Stimulated activated CD4-positive, alpha-beta T cell treated with anti-CD3 and anti-CD28 coated beads, Interleukin-4, amount 100 ng/mL, for 4 hours (primary cell): ENCODE data around the gene DDR1.
"Not testable (repeated sequence)": the region's sequence is repeated elsewhere in the genome, so short reads cannot be mapped to it uniquely, and the experiment has no call there.

Experiments used
- DNase-seq, 2 experiments: peaks; one replicate each; pipeline ENCODE4 v3.0.0-alpha.2; 2020

The DDR1 gene

DNA sequence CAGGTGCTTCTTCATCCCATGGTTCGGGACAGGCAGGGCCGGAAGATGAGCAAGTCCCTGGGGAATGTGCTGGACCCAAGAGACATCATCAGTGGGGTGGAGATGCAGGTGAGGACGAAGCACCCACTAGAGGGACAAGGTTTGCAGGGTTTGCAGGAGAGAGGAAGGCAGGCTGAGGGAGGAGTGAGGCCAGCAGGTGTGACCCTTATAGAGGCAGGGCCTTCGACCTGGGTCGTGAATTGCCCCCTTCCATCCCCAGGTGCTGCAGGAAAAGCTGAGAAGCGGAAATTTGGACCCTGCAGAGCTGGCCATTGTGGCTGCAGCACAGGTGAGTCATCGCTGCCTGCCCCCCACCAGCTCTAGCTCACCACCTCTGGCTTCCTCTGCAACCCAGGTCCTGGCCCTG lies 38.1 kb downstream of the DDR1 start:
- DNase-seq, result no peak

DNA sequence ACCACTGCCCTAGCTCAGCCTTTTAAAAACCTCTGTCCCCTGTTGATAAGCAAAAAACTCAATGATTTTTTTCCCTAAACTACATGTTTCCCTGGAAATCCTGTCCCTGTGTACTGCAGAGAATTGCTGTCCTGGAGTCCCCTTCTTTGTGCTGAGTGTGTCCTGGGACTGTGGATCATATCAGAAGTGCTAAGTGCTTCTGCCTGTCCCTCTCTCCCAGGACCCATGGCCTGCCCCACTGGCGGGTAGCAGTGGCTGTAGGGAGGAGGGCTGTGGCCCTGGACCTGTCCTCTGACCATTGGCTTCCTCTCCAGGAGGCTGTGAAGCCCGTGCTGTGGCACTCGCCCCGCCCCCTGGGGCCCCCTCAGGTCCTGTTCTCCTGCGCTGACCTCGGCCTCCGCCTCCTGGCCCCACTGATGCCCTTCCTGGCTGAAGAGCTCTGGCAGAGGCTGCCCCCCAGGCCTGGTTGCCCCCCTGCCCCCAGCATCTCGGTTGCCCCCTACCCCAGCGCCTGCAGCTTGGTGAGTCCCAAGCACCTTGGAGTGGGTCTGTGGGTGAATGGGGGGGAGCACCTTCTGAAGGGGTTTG lies 39.8 kb downstream of the DDR1 start:
- DNase-seq, result not testable (repeated sequence)

DNA sequence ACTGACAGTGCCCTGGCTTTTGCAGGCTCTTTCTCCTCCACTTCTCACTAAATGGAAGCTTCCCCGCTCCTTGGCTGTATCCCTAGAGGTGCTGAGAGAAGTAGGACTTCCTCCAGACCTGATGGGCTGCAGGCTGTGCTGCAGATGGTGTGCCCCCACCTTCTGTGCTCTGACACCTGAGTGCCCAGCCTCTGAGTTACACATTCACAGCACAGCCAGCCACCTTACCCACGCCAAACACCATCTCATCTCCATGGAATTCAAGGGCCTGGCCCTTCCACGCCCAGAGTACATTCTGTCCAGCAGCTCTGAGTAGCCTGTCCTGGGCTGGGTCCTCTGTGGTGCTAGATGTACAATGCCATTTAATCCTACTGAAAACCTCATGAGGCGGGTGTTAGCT lies 42.3 kb downstream of the DDR1 start:
- no peak for DNase-seq

DNA sequence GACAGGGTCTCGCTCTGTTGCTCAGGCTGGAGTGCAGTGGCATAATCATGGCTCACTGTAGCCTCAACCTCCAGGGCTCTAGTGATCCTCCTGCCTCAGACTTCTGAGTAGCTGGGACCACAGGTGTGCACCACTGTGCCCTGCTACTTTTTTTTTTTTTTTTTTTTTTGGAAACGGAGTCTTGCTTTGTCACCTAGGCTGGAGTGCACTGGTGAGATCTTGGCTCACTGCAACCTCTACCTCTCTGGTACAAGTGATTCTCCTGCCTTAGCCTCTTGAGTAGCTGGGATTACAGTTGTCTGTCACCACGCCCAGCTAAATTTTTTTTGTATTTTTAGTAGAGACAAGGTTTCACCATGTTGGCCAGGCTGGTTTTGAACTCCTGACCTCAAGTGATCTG lies 42.8 kb downstream of the DDR1 start:
- not testable (repeated sequence) for DNase-seq

DNA sequence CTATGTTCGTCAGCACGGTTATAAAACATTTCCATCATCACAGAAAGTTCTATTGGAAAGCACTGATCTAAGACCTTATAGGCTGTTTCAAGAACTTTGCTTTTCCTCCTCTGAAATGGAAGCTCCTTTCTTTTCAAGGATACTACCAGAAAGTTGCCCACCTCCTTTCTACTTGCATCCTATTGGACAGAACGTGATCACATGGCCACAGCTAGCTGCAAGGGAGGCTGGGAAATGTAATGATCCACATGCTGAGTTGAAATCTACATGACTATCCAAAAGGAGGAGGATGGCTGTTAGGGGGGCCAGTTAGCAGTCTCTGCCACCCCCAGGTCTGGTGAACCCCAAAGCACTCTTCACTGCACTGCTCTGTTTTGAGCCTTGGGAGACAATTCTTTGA lies 44.4 kb downstream of the DDR1 start:
- no peak for DNase-seq

DNA sequence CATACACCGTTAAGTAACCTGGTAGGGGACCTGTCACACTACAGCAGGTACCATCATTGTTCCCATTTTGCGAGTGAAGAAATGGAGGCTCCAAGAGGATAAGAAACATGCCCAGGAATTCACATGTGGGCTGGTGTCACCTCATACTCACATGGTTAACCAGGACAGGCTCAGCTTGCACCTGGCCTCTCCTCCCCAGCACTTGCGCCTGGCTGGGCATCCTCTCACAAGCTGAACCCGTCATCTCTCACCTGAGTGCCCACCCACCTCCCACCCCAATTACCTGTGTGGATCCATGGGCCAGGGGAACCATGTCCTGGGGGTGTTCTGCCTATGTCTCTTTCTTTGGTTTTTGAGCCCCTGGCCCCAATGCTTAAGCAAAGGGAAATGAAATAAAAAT lies 46.2 kb downstream of the DDR1 start:
- no peak for DNase-seq

DNA sequence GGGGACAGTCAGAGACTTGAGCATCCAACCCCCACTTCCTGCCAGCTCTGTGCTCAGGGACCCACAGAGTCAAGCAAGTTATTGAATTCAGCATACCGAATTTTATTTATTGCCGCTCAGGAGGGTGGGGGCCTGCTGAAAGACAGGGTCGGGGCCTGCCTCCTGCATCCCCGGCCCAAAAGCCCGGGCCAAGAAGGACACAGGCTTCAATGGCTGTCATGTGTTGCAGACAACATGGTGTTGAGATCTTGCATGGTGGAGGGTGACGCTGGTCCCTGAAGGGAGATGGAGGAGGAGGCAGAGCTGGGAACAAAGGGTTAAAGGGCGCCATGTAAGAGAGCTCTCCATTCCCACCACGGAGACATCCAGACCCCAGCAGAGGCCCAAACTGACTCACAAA lies 47.0 kb downstream of the DDR1 start:
- DNase-seq, result no peak

DNA sequence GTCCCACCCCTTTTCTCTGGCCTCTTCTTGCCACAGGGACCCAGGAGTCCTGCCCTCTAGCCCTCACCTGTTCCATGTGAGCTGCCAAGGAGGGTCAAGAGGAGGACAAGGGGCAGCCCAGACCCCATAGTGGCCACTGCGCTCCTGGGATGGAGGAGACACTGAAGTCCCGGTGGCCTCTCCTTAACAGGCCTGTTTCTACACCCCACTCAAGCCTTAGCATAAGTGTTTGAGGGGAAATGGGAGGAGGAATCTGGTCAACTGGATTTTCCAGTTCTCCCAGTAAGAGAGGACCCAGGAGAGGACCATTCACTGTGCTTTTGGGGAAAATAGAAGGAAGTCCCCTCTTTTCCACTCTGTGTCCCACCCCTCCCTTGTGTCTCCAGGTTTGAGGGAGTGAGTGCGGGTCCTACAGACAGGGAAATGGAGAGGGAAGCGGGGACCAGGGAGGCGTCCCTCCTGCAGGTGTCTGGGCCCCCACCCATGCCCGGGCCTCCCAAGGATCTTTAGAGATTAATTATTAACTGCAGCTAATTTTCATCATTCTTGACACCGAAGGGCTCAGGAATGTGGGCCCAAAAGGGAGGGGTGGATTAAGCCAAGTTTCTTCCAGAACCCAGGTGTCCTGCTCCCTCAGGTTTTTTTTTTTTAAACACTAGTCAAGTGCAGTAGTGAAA lies 47.8 kb downstream of the DDR1 start, which contains the start of gene SFTA2:
Gene SFTA2, minus strand, starts transcription at position 202 of the 677 bp plus-strand sequence. Its CDS starts 74 bp downstream, at position 128.
- DNase-seq, result no peak

DNA sequence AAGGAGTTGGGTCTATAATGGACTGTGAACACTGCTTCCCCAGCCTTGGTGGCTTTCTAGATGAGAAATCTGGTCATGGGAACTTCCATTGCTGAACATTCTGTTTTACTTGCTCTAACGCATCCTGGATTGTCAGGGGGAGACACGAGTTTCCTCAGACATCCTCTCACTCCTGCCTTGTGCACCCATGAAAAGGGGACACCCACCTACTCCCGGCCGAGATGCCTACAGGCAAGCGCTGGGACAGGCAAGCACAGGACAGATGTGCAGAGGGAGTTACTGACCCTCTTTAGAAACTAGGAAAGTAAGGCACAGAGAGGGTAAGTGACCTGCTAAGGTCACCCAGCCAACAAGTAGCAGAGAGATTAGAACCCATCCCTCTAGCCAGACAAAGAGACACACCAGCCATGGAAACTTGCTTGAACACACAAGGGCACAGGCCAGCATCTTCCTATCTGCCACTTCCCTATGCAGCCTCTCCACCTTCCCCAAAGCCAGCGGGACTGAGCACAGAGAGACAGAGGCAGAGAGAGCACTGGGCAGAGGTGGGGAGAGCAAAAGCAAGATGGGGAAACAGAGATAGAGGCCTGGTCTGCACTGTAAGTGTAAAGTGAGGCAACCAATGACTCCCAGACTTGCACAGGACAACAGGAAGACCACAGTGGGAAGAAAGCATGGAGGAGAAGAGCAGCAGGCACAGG lies 48.5 kb downstream of the DDR1 start:
- no peak for DNase-seq

DNA sequence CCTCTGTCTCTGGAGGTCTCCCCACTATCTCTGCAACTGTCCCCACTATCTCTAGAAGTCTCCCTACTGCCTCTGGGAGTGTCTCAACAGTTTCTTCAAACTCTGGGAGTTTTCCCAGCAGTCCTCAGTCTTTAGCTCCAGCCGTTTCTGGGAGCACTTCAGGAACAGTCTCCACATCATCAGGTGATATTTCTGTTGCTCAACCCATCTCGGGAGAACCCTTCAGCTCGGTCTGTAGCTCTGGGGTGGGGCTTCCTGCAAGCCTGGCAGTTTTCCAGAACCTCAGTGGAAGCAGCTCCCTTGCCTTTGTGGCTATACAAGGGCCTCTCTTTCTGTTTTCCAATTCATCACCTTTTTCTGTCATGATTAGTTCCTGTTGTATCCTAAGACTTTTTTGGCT lies 50.7 kb downstream of the DDR1 start:
- no peak for DNase-seq

DNA sequence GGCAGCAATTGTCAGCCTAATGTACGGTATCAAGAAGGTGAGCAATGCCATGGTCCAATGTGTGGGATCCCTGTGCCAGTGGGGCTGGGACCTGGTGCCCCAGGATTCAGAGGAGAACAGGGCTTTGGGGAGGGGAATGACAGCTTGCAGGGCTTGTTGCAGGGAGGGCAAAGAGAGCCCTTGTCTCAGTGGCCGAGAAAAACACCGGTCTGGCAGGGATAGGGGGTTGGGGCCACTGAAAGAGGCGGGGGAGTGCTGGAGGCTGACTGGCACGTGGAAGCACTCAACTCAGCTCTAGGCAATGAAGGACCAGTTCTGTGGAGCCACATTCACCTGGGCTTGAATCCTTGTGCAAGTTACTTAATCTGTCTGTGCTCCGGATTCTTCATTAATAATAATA lies 52.9 kb downstream of the DDR1 start:
- no peak for DNase-seq

DNA sequence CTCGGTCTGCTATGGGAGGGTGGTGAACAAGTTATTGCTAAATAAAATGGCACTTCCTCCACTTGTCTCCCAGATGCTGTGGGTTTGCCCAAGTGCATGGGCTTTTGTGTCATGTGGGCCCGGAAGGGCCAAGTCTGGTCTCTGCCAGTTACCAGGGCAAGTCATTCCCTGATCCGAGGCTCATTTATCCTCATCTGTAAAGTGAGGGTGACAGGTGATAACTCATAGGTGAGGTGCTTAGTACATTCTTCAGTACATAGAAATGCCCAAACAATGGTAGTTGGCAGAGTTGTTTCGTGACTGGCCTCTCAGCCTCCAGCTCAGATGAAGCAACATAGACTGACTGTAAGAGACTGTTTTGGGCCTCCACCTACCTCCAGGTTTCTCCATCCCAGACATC lies 54.4 kb downstream of the DDR1 start:
- no peak for DNase-seq

DNA sequence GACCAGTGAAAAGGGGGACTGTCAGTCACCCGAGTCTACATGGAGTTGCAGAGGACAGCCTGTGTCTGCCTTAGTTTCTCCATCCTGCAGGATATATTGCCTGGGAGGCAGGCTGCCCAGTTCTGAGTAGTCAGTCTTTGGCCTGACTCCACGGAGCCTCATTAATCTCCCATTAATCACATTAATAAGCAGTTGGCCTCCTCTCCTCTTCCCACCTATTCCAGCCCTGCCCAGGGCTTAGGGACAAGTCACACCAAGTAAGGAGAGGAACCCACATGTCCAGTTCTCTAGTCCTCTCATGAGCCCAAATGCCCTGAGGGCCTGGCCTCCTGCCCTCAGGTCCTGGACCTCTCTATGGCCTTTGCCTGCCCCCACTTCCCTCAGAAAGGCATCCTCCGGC lies 55.2 kb downstream of the DDR1 start:
- DNase-seq, result no peak

DNA sequence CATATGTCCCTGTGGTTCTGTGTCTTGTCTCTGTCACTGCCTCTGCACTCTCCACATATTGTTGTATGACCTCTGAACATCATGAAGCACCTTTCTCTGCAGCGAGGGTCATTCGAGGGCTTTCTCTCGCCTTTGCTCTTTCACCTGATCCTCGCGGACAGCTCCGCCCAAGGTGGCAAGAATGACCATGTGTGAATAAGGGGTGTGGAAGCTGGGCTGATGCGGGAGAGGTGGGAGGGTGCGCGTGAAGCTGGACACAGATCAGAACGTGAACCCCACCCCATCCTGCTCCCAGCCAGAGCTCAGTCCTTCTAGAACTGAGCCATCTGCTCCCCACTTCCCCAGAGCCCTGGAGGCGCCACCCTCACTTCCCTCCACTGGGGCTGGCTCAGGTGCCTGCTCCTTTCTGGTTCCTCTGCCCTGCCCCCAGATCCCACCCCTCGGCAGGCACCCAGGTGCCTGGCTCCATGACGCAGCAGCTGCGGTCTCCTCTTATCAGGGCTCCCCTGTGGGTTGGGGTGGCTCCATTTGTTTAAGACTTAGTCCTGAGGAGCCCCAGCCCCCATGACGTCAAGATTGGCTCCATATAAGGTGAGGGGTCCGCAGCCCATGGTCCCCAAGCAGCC lies 56.2 kb downstream of the DDR1 start, which contains the start of gene MUCL3:
Gene MUCL3, plus strand, starts transcription at position 613 of the 626 bp plus-strand sequence. CDS start 27 bp downstream, outside the sequence.
- DNase-seq, result no peak

DNA sequence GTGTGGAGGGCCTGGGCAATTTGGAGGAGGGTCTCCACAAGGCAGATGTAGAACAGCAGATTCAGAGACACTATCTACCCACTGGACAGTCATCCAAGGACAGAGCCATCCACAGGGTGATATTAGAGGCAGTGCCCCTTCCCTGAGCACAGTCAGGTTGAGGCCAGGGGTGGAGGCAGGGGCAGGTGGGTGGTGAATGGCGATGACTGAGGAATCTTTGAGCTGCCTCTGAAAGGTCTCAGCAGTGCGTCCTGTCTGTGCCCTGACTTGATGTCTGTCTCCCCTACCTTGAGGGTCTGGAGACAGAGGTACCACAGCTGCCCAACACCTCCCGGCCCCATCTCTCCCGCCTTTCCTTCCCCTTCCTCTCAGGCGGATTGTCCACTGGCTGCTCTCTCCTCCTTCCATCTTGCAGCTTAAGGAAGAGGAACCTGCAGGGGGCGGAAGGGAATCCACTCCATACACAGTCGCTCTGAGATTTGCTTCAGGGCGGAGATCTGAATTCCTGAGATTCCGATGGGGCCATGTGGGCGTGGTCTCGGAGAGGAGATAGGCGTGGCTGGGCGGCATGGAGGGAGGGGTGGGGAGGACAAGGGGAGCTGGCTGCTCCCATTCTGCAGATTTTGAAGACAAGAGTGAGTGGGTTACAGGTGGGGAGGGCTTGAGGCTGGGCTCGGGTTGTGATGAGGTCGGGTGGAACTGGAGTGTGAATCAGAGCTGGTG lies 58.2 kb downstream of the DDR1 start:
- DNase-seq, result no peak

DNA sequence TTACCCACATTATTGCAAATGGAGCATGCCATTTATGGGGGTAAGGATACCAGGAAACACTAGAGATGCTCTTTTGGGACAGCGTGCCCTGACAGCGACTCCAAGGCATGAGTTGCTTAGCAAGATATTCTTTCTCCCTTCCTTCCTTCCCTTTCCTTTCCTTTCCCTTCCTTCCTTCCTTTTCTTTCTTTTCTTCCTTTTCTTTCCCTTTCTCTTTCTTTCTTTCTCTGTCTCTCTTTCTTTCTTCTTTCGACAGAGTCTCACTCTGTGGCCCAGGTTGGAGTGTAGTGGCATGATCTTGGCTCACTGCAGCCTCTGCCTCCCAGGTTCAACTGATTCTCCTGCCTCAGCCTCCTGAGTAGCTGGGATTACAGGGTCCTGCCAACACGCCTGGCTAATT lies 59.7 kb downstream of the DDR1 start:
- no peak for DNase-seq

DNA sequence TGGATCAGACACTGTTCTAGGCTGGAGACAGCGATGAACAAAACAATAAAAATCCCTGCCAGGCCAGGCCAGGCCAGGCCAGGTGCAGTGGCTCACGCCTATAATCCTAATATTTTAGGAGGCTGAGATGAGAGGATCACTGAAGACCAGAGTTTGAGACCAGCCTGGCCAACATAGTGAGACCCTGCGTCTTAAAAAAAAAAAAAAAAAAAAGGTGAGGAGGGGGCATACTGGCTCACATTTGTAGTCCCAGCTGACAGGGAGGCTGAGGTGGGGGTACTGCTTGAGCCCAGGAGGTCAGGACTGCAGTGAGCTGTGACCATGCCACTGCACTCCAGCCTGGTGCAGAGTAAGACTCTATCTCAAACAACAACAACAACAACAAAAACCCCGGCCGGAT lies 61.0 kb downstream of the DDR1 start:
- no peak for DNase-seq

DNA sequence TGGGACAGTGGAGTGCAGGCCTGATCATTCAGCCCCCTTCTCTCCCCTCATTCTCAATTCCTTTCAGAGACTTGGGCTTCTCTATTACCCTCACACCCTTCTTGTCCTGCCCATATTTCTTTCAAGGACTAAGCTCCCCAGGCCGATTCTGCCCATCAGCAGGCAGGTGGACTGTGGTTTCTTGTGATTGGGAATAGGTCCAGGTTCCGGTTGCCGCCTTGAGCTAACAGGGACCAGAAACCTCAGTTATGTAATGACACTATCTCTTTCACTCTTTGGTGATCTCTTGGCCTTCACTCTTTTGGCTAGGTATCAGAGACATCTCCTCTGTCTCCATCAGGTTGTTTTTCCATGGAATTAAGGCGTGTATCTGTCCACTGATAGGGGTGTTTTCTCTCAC lies 62.9 kb downstream of the DDR1 start:
- DNase-seq, result no peak

DNA sequence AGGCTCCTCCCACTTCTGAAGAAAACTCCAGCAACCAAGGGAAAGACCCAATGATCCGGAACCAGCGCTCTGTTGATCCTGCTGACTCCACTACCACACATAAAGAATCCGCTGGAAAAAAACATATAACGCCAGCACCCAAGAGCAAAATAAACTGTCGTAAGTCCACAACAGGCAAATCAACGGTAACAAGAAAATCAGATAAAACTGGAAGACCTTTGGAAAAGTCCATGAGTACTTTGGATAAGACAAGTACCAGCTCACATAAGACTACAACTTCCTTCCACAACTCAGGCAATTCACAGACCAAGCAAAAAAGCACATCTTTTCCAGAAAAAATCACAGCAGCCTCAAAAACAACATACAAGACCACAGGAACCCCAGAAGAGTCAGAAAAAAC lies 64.5 kb downstream of the DDR1 start:
- no peak for DNase-seq
